H4 (cell line): ENCODE measurements around the gene SHC3. TPM values are rescaled to one million over a fixed set of nuclear protein-coding genes. Genes with fewer than 3 reads are reported as not detected.

Experiments used
- DNase-seq: peaks from one replicate; pipeline ENCODE4 v3.0.0-alpha.2; 2015; ENCODE audit warnings: low spot score
- total RNA-seq: library from RNA; depleted of rRNA; stranded (reverse); fragments of >200 nt; shearing (Covaris generic); gene quantifications from 2 replicates; pipeline ENCODE4 v1.2.3, GENCODE V29; 2014

The SHC3 gene
- total RNA-seq, 1 experiment from 2014 or later: 1.0 TPM

- DNase-seq: peak; percentile 34
Measured at GRCh38 chr9:89022902-89023301, 155.7 kb downstream of the SHC3 start.

DNA sequence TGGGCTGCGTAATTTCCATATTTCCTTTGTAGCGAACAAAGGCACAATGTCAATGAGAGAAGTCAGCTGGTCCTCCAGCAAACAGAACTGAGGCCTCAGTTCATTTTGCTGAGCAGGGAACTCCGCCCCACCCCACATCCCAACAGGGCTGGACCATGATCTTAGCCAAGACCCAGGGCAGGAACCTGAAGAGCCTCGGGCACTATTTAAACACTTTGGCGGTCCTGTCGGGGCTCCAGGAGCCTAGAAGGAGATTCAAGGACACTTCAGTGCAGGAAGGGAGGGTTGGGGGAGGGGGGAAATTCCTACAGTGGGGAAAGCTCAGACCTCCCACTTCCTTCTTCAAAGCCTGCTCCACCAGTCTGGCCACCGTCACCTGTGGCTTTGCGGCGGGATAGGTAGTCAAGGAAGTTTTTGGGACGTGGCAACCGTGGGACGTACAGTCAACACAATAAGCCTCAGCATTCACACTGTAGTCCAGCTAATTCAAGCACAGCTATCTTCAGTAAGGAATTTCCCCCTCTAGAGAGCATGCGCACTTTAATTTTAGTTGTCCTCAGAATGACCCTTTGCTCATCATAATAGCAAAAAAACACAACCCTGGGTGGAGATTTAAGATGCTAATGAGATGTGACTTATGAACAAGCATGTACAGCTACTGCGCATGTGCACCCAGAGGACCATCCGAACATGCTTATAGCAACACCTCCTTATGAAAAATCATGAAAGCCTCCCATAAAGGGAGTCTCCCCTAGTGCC is 156.4 kb downstream of the SHC3 start:
- DNase-seq: no peak

GRCh38 chr9:89021154-89021803 is 157.3 kb downstream of the SHC3 start:
- DNase-seq: peak; percentile 84

DNA sequence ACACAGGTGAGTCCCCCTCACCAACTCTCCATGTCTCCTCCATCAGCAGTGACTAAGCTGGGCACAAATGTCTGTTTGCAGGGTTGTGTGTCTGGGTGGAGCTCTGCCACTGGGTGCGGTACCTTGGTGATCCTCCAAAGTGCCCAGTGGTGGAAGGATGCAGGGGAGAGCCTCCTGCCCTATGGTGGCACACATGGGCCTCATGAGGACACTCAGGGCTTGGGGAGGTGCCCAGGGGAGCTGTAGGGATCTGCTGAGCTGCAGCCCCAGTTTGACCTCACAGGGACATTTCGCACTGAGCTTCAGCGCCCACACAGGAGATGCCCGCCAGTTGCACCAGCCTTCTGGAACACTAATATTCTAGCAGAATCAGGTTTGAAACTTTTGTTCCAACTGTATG is 157.9 kb downstream of the SHC3 start:
- no peak for DNase-seq

GRCh38 chr9:89015336-89015735 is 163.3 kb downstream of the SHC3 start:
- DNase-seq: no peak

DNA sequence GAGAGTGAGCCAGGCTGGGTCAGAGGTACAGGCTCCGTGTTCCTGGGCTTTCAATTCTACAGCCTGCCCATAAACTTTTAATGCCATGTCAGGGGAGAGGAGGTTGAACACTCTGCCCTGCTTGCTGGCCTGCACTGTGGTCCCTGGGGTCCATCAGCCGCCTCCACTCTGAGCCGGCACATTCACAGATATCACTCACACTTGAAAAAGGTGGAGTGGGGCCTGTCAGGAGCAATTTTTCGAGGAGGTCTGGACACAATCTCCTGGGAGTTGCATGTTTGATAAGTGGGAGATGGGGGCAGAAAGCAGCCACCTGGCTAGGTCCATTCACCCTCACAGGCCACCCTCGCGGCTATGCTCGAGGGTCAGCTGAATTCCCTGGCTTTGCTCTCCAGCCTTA is 164.5 kb downstream of the SHC3 start:
- no peak for DNase-seq

DNA sequence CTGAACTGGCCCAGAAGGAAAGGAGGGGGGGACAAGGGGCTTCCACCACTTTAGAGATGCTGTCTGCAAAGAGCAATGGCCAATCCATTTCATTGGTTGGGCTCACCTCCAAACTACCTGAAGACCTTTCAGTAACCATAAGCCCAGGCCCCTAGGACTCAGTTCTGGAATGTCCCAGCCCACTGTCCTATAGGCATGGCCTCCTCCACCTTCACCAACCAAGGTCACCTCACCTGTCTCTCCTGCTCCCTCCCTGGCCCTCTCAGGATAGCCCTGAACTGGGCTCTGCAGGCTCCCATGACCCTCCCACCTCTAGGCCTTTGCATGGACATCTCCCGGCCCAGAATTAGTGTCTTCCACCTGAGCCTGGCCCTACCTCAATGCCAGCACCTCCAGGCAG is 165.0 kb downstream of the SHC3 start:
- no peak for DNase-seq

- no peak for DNase-seq
Measured at GRCh38 chr9:89012294-89013042, 166.2 kb downstream of the SHC3 start.

DNA sequence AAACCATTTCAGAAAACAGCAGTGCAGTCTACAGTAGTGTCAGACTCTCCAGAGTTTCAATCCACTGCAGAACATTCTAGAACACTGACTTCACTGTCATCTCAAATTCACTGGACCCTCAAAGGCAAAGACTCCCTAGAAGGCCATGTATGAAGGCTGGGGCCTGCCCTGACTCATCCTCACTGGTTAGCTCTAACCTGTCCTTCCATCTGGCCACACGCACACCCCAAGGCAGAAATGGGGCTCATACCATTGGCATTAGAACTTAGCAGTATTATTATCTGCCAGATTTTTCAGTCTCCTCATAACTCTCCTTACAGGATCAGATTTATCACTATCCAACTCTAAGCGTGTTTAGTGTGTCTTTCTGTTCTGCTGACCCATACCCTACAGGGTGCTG is 166.9 kb downstream of the SHC3 start:
- no peak for DNase-seq

DNA sequence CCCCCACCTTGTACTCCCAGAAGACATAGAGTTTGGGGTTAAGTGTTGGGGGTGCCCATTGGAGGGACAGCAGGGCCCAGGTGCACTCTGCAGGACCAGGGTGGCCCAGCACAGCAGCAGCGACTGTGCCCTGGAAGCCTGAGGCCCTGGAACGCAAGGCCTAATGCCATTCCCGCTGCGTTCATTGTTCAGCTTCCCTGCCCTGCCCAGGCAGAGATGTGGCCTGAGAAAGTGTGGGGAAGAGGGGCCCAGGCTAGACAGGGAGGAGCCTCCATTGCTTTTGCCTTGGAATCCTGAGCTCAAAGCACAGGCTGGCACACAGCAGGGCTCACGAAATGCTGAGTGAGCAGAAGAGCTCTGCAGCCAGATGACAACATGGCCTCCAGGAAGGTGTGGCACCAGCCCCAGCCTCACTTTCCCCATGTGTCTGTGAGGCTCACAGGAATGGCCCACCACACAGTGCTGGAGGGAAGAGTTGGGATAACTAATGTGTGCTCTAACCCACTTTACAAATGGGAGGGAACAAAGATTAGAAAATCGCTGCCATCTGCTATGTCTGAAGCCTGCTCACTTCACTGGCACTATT is 168.0 kb downstream of the SHC3 start:
- no peak for DNase-seq

DNA sequence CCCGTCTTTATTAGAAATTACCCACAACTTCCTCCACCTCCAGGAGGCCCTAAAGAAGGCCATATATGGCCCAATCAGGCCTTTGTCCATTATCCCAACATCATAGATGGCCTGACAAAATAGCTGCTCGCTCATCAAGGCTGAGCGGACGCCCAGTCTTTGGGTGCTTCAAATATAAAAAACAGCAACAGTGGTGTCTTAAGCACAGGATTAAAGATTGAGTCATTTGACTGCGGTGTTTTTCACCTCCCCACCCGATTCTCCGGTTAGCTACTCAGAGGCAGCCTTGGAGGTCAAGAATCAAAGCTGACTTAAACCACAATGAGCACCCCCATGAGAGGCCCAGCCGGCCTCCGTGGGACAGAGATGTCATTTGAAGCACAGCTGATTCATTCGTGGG is 168.6 kb downstream of the SHC3 start:
- DNase-seq: no peak

DNA sequence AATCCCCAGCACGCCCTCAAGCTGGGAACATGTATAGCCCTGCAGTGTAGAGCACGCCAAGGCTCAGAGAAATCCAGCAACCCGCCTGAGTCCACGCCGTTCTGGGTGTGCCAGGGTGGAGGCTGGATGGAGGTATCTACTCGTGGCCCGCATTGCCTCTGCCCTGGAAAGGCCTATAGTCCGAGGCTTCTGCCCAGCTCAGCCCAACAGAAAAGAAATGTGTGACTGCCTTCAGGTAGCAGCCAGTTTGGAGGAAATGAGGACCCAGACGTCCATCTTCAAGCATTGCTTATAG is 169.1 kb downstream of the SHC3 start:
- DNase-seq: no peak

DNA sequence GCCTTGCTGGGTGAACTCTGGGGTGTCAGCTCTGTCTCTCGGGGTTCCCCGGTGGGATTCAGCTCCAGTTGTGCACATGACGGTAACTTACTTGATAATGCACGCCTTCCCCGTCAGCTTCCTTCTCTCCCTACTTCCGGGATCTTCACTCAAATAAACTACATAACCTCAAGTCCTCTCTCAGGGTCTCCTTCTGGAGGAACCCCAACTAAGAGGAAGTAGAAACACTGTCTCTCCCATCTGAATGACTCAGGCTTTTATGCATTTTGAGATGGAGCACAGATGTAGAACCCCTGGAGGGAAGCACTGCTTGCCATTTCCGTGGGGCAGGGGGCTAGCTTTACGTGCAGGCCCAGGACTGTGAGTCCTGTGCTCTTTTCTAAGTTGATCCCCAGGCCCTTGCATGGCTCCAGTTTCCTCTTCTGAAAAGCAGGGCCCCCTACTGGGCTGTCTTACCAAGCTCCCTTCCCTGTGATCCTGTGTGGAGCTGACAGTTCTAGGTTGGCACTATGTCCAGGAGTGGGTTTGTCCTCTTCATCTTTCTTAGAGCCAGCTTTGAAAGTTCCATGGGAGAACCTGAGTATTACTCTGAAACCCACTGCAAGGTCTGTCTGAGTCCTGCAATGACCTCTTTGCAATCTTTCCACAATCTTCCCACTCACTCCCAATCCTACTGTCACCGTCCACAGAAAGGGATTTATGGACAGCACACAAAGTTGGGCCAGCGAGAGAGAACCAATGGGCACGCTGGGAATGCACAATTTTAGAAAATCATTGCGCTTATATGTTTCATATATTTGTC is 169.7 kb downstream of the SHC3 start:
- DNase-seq: no peak

GRCh38 chr9:89008055-89008743 is 170.4 kb downstream of the SHC3 start:
- no peak for DNase-seq

GRCh38 chr9:89006996-89007967 is 171.3 kb downstream of the SHC3 start:
- no peak for DNase-seq

GRCh38 chr9:89006267-89006666 is 172.4 kb downstream of the SHC3 start:
- DNase-seq: no peak

GRCh38 chr9:89005323-89005722 is 173.3 kb downstream of the SHC3 start:
- DNase-seq: no peak

DNA sequence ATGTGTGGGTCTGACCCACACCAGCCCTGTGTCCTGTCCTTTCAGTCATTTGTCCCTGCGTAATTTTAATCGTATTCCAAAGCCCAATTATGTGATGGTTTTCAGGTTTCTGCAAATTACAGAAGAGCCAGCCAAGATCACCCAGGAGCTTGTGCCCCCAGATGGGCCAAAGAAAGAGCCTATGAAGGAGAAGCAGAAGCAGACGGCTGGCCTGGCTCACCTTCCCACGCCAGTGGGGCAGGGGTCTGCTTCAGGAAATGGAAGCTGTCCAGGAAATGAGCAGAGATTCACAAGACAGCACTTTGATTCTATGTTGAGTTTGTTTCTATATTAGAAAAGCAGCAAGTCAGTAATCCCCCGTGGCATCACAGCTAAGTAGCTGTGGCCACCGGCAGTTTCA is 175.6 kb downstream of the SHC3 start:
- no peak for DNase-seq

- no peak for DNase-seq
Measured at GRCh38 chr9:89001917-89002540, 176.6 kb downstream of the SHC3 start.
